Measurements from ENCODE around the gene DRG2.

The DRG2 gene

GRCh38 chr17:18041776-18042175 lies 46.0 kb upstream of the DRG2 start:
- in situ Hi-C loops (cut with HindIII; ENCODE audit: low sequenced_read_pairs), result loop anchor here (25.0 kb wide), 1 partner anchor 379 kb away; no protein-coding TSS in a partner anchor
- no peak for DNase-seq (ENCODE audit: low read depth)

GRCh38 chr17:18042983-18043382 lies 44.8 kb upstream of the DRG2 start:
- in situ Hi-C loops (cut with HindIII; ENCODE audit: low sequenced_read_pairs), result loop anchor here (25.0 kb wide), 1 partner anchor 381 kb away; no protein-coding TSS in a partner anchor
- no peak for DNase-seq (ENCODE audit: low read depth)
- no peak overlapping the region for H3K4me3 ChIP-seq (ENCODE audit: low read depth, low read length)
- TF ChIP-seq CTCF (IDR thresholded peaks at IDR 0.05; ENCODE audit: low read depth, low read length, missing control alignments), result no peak

More at GRCh38 chr17:18041776-18042175, 46.0 kb upstream of the DRG2 start:
- no peak for TF ChIP-seq CTCF (IDR thresholded peaks at IDR 0.05; ENCODE audit: low read depth, low read length, missing control alignments)
- H3K4me3 ChIP-seq (ENCODE audit: low read depth, low read length), result no peak overlapping the region

- no peak for DNase-seq (ENCODE audit: low read depth)
- in situ Hi-C loops (cut with HindIII; ENCODE audit: low sequenced_read_pairs), result loop anchor here (25.0 kb wide), 1 partner anchor 381 kb away; no protein-coding TSS in a partner anchor
- H3K4me3 ChIP-seq (ENCODE audit: low read depth, low read length), result no peak overlapping the region
- peak; percentile 27 for TF ChIP-seq CTCF (IDR thresholded peaks at IDR 0.05; ENCODE audit: low read depth, low read length, missing control alignments)
Observed at GRCh38 chr17:18043491-18043890, 44.3 kb upstream of the DRG2 start.

- in situ Hi-C loops (cut with HindIII; ENCODE audit: low sequenced_read_pairs), result loop anchor here (25.0 kb wide), 1 partner anchor 382 kb away; no protein-coding TSS in a partner anchor
Observed at GRCh38 chr17:18044609-18045008, 43.1 kb upstream of the DRG2 start.

GRCh38 chr17:18045691-18046350 lies 41.9 kb upstream of the DRG2 start:
- no peak for DNase-seq (ENCODE audit: low read depth)
- H3K4me3 ChIP-seq (ENCODE audit: low read depth, low read length), result no peak overlapping the region
- TF ChIP-seq CTCF (IDR thresholded peaks at IDR 0.05; ENCODE audit: low read depth, low read length, missing control alignments), result no peak
- in situ Hi-C loops (cut with HindIII; ENCODE audit: low sequenced_read_pairs), result loop anchor here (25.0 kb wide), 1 partner anchor 384 kb away; no protein-coding TSS in a partner anchor

More at GRCh38 chr17:18044609-18045008, 43.1 kb upstream of the DRG2 start:
- no peak overlapping the region for H3K4me3 ChIP-seq (ENCODE audit: low read depth, low read length)
- DNase-seq (ENCODE audit: low read depth), result no peak
- TF ChIP-seq CTCF (IDR thresholded peaks at IDR 0.05; ENCODE audit: low read depth, low read length, missing control alignments), result no peak

- no peak for TF ChIP-seq CTCF (IDR thresholded peaks at IDR 0.05; ENCODE audit: low read depth, low read length, missing control alignments)
- no peak overlapping the region for H3K4me3 ChIP-seq (ENCODE audit: low read depth, low read length)
- in situ Hi-C loops (cut with HindIII; ENCODE audit: low sequenced_read_pairs), result no loop called here
- no peak for DNase-seq (ENCODE audit: low read depth)
Observed at GRCh38 chr17:18055597-18055996, 32.2 kb upstream of the DRG2 start.
